Gastrocnemius medialis (tissue), 4 donors: ENCODE results near the gene C20orf96. TPM values are rescaled to one million over a fixed set of nuclear protein-coding genes. Genes with fewer than 3 reads are reported as not detected.

Experiments
- ATAC-seq, 2 donors: fragments of 150-250 bp; one replicate each; pipeline ENCODE4 v1.9.1; 2016
- DNase-seq, 2 donors: peaks; one replicate each; pipeline ENCODE4 v3.0.0-alpha.2; 2019
- H3K27ac ChIP-seq, 4 donors: fragments of 200-600 bp; sonication (generic); 1 replicate in 1 of 4; 2 replicates in 3 of 4; pipeline ENCODE4 v1.5.1; 2016 to 2018; ENCODE audit warnings: mild to moderate bottlenecking in 2 of 4, moderate library complexity in 1 of 4
- H3K27me3 ChIP-seq, 3 donors: fragments of 200-600 bp; sonication (generic) in 2 of 3; 1 replicate in 1 of 3; 2 replicates in 2 of 3; pipeline versions ENCODE4 v1.5.1 to v1.6.0; 2016 to 2019; ENCODE audit warnings: mild to moderate bottlenecking in 1 of 3, moderate library complexity in 1 of 3
- H3K36me3 ChIP-seq, 2 donors: fragments of 200-600 bp; sonication (generic) in 1 of 2; one replicate each; pipeline ENCODE4 v1.5.1; 2017 to 2018
- H3K4me1 ChIP-seq, 2 donors: fragments of 200-600 bp; sonication (generic) in 1 of 2; one replicate each; pipeline ENCODE4 v1.5.1; 2016 to 2017; ENCODE audit warnings: mild to moderate bottlenecking in 2 of 2
- H3K4me3 ChIP-seq, 4 donors: fragments of 200-600 bp; sonication (generic) in 3 of 4; 1 replicate in 1 of 4; 2 replicates in 3 of 4; pipeline ENCODE4 v1.5.1; 2016 to 2019; ENCODE audit warnings: mild to moderate bottlenecking in 2 of 4
- H3K9me3 ChIP-seq, 3 donors: fragments of 200-600 bp; sonication (generic) in 2 of 3; 1 replicate in 1 of 3; 2 replicates in 2 of 3; pipeline ENCODE4 v1.5.1; 2016 to 2019
- POLR2A ChIP-seq, 2 donors: fragments of 450-650 bp; IDR thresholded peaks; one replicate each; pipeline ENCODE4 v1.6.1; 2017; ENCODE audit warnings: antibody characterized with exemption in 2 of 2, mild to moderate bottlenecking in 2 of 2, moderate library complexity in 2 of 2
- in situ Hi-C, 4 donors: fragments of 200-750 bp; cut with MboI; loops; one replicate each; pipeline versions ENCODE4 v1.15.0 to v1.8.0; 2017; ENCODE audit warnings: low sequenced_read_pairs in 4 of 4
- intact Hi-C: fragments of 100-400 bp; cut with DNase I; formaldehyde crosslinking; loops from one replicate; pipeline ENCODE4 v1.15.1; 2023; ENCODE audit warnings: low total_unique reads
- total RNA-seq, 4 donors: library from RNA; depleted of rRNA; stranded (reverse); fragments of >200 nt; gene quantifications; one replicate each; pipeline versions ENCODE4 v1.1.0 to v1.2.3, GENCODE V29; 2016
- TF ChIP-seq, protein P1 (sequence below), 5 experiments: fragments of 450-650 bp in 3 of 5; fragments of 200-600 bp in 2 of 5; sonication (generic) in 2 of 5; IDR thresholded peaks in 4 of 5; conservative IDR thresholded peaks in 1 of 5; 1 replicate in 4 of 5; 2 replicates in 1 of 5; pipeline ENCODE4 v1.5.1; 2016 to 2019; ENCODE audit warnings: antibody characterized with exemption in 5 of 5, mild to moderate bottlenecking in 3 of 5, moderate library complexity in 3 of 5

The C20orf96 gene
- total RNA-seq, 4 donors from 2014 or later, result 0.19 to 1.5 (median 0.58) TPM; not detected in 1

- no peak for DNase-seq
- Histone ChIP-seq H3K36me3 (no peaks in the 10 kb centered on the region), H3K4me3 (no peak overlapping the region), H3K4me1 (peaks cover 5 to 13% of the 10 kb centered on the region in 2 donors), H3K27ac (no peak overlapping the region), H3K27me3 (no peaks in the 10 kb centered on the region), H3K9me3 (no peaks in the 10 kb centered on the region)
- in situ Hi-C loops (no loop called here), intact Hi-C loops (no loop called here)
- TF ChIP-seq, protein P1, sequence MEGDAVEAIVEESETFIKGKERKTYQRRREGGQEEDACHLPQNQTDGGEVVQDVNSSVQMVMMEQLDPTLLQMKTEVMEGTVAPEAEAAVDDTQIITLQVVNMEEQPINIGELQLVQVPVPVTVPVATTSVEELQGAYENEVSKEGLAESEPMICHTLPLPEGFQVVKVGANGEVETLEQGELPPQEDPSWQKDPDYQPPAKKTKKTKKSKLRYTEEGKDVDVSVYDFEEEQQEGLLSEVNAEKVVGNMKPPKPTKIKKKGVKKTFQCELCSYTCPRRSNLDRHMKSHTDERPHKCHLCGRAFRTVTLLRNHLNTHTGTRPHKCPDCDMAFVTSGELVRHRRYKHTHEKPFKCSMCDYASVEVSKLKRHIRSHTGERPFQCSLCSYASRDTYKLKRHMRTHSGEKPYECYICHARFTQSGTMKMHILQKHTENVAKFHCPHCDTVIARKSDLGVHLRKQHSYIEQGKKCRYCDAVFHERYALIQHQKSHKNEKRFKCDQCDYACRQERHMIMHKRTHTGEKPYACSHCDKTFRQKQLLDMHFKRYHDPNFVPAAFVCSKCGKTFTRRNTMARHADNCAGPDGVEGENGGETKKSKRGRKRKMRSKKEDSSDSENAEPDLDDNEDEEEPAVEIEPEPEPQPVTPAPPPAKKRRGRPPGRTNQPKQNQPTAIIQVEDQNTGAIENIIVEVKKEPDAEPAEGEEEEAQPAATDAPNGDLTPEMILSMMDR (IDR thresholded peaks at IDR 0.05 in 4 of 5, conservative IDR thresholded peaks at IDR 0.05 in 1 of 5), result no peak
- no peak for TF ChIP-seq POLR2A (IDR thresholded peaks at IDR 0.05)
- ATAC-seq, result no peak
Observed at GRCh38 chr20:288956-289692, 1.4 kb downstream of the C20orf96 start.

DNA sequence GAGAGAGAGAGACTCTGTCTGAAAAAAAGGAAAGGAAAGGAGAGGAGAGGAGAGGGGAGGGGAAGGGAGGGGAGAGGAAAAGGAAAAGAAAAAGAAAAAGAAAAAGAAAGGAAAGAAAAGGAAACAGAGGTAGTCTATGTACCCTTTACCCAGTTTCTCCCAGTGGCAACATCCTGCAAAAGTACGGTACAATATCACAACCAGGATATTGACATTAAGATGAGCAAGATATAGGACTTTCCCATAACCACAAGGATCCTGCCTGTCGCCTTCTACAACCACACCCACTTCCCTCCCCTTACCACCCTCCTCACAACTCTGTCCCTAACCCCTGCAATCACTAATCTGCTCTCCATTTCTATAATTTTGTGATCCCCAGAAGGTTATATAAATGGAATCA, 4.0 kb downstream of the C20orf96 start:
- intact Hi-C loops (no loop called here), in situ Hi-C loops (no loop called here)
- DNase-seq, result no peak

GRCh38 chr20:284172-284571, 6.4 kb downstream of the C20orf96 start:
- Histone ChIP-seq H3K9me3 (no peaks in the 10 kb centered on the region), H3K4me3 (no peak overlapping the region), H3K36me3 (no peaks in the 10 kb centered on the region), H3K27ac (no peak overlapping the region), H3K27me3 (no peaks in the 10 kb centered on the region), H3K4me1 (no peaks in the 10 kb centered on the region)
- DNase-seq (no peak), ATAC-seq (no peak)
- TF ChIP-seq, protein P1 (IDR thresholded peaks at IDR 0.05 in 4 of 5, conservative IDR thresholded peaks at IDR 0.05 in 1 of 5), result no peak
- in situ Hi-C loops, result no loop called here
- intact Hi-C loops, result no loop called here

More for the DNA sequence above, 4.0 kb downstream of the C20orf96 start:
- H3K27me3 ChIP-seq, result no peaks in the 10 kb centered on the region
- ATAC-seq, result no peak
- H3K36me3 ChIP-seq, result no peaks in the 10 kb centered on the region
- no peaks in the 10 kb centered on the region for H3K9me3 ChIP-seq
- H3K27ac ChIP-seq, result no peak overlapping the region
- no peak overlapping the region for H3K4me3 ChIP-seq
- TF ChIP-seq, protein P1 (IDR thresholded peaks at IDR 0.05 in 4 of 5, conservative IDR thresholded peaks at IDR 0.05 in 1 of 5), result no peak
- TF ChIP-seq POLR2A (IDR thresholded peaks at IDR 0.05), result no peak
- peaks cover 5 to 13% of the 10 kb centered on the region in 2 donors for H3K4me1 ChIP-seq

DNA sequence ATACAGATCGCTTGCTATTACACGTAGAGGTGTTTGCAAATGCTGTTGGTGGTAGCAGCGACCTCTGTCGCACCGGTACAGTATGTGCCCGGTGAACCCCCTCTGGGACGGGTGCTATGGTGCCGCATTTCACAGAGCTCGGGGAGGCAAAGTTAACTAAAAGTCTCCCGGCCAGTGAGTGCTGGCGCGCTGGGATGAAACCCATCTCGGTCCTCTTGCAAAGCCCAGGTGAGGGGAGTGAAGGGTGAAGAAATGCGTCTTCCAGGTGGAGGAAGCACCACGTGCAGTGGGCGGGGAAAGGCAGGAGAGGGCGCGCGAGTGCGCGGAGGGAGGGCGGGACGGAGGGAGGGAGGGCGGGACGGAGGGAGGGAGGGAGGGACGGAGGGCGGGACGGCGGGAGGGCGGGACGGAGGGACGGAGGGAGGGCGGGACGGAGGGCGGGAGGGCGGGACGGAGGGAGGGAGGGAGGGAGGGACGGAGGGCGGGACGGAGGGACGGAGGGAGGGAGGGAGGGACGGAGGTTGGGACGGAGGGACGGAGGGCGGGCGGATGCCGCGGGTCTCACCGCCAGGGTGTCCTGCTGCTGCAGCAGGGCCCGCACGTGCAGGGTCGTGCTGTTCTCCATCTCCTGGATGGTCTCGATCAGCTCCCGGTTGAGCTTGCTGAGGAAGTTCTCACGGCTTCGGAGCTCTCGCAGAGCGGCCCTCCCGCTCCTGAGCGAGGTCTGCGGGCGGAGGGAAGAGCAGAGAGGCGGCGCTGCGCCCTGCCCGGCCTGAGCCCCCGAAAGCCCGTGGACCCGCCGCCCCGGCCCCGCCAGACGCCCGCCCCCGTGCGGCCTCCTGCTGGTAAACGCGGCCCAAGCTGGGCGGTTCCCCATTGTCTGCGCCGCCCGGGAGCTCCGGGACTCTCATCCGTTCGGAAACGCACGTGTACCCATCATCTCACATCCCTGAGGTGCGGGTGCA, 11.7 kb downstream of the C20orf96 start:
- peaks cover 0 to 12% of the 10 kb centered on the region in 2 donors for H3K36me3 ChIP-seq
- H3K27ac ChIP-seq, result no peak overlapping the region
- no peak for TF ChIP-seq POLR2A (IDR thresholded peaks at IDR 0.05)
- TF ChIP-seq, protein P1 (IDR thresholded peaks at IDR 0.05 in 4 of 5, conservative IDR thresholded peaks at IDR 0.05 in 1 of 5), result no peak
- H3K4me3 ChIP-seq, result no peak overlapping the region
- ATAC-seq, result no peak
- intact Hi-C loops (no loop called here), in situ Hi-C loops (no loop called here)
- no peaks in the 10 kb centered on the region for H3K9me3 ChIP-seq
- DNase-seq, result no peak
- H3K4me1 ChIP-seq, result no peaks in the 10 kb centered on the region
- H3K27me3 ChIP-seq, result no peaks in the 10 kb centered on the region
